GM21526 (cell line): ENCODE results near the gene TSPAN31.
A peak's percentile ranks its signal among the peaks of the same experiment; 100 is the strongest.

Experiments used
- ATAC-seq: cut with Tn5 transposase; IDR thresholded peaks from one replicate; pipeline ENCODE4 v1.9.1; 2021; ENCODE audit warnings: moderate library complexity; ENCODE audit not compliant: unreplicated experiment, low FRiP score

Gene TSPAN31

GRCh38 chr12:57751788-57752667 lies 7.2 kb downstream of the TSPAN31 start, which contains the start of gene CDK4:
Gene CDK4 (minus strand): TSS chr12:57752310. CDS start chr12:57751717, 593 bp downstream.
- ATAC-seq, result peak; percentile 63

DNA sequence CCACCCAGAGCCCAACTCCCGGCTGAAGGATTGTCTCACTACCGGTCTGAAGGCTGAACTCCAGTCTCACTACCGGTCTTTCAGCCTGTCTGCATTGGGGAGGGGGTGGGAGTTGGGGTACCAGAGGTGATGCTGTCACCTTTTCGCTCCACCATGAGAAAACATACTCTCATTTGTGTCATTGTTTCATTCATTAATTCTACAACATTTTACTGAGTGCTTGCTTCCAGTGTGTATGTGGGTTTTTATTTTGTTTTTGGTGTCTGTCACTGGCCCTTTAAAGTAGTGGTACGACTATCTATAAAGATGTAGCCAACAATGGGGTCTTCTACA lies 7.8 kb downstream of the TSPAN31 start:
- ATAC-seq, result no peak

- ATAC-seq, result no peak
These were observed 9.0 kb downstream of the TSPAN31 start for GRCh38 chr12:57753756-57754337.

DNA sequence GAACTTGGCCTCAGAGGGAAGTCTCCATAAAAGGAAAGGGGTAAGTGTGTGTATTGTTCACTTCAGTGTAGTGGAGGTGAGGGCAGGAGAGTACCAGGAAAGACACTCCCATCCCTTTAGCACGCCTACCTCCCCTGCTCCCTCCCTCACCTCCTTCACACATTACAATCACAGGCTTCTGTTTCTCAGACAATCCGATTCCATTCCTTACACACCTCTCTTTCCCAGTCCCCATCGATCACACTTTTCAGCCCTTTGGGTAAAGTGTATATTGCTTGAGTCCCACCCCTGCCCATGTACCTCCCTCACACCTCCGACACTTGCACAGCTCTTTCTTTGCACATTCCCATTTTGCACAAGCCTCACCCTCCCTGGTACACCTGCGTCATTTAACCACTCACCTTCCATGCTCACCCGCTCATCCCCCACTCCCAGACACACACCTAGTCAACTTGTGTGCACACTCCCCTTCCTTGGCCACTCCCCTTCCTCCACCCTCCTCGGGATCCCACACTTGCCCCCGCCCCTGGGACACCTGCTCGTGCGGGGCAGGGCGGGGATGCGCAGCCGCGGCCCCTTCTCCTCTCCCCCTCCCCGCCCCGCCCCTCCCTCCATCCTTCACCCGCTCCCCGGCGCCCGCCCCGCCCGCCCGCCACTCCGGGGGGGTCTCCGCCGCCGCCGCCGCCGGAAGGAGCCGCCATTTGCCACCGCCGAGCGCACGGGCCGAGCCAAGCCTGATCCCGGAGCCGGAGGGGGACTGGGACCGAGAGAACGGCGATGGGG lies 9.8 kb downstream of the TSPAN31 start, which contains the start of gene MARCHF9:
TSS of gene MARCHF9 (plus strand) at position 693 of the 783 bp plus-strand sequence. CDS start 426 bp downstream, outside the sequence.
- peak; percentile 32 for ATAC-seq

- ATAC-seq, result no peak
These were observed 10.3 kb downstream of the TSPAN31 start for GRCh38 chr12:57755194-57755453.

DNA sequence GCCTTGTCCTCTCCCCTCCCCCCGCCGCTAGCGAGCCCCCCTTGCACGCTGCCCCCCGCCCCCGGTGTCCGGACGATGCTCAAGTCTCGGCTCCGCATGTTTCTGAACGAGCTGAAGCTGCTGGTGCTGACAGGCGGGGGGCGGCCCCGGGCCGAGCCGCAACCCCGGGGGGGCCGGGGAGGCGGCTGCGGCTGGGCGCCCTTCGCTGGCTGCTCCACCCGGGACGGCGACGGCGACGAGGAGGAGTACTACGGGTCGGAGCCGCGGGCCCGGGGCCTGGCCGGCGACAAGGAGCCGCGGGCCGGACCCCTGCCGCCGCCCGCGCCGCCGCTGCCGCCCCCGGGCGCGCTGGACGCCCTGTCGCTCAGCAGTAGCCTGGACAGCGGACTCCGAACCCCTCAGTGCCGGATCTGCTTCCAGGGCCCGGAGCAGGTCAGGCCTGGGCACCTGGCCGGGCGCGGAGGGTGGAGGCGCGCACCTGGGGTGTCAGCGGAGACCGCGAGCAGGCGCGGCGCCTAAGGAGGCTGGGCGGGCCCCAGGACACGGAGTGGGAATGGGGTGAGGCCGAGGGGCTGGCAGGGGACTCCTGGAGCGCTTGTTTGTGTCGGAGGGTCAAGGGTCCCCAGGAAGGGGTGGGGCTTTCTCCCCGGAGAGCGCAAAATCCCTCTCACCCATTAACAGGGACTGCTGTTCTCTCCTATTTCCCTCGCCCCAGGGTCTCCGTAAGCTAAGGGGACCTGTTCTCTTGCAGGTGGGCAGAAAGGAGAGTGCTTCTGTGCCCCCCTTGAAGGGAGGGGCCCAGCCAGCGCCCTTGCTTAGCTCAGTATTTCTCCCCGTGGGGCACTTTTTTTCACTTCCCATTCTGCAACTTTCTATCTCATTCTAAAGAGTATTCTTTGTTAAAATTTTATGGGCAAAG lies 10.9 kb downstream of the TSPAN31 start:
- ATAC-seq, result no peak

- no peak for ATAC-seq
These were observed 11.8 kb downstream of the TSPAN31 start for GRCh38 chr12:57756406-57757341.

GRCh38 chr12:57757771-57758170 lies 12.9 kb downstream of the TSPAN31 start:
- no peak for ATAC-seq

DNA sequence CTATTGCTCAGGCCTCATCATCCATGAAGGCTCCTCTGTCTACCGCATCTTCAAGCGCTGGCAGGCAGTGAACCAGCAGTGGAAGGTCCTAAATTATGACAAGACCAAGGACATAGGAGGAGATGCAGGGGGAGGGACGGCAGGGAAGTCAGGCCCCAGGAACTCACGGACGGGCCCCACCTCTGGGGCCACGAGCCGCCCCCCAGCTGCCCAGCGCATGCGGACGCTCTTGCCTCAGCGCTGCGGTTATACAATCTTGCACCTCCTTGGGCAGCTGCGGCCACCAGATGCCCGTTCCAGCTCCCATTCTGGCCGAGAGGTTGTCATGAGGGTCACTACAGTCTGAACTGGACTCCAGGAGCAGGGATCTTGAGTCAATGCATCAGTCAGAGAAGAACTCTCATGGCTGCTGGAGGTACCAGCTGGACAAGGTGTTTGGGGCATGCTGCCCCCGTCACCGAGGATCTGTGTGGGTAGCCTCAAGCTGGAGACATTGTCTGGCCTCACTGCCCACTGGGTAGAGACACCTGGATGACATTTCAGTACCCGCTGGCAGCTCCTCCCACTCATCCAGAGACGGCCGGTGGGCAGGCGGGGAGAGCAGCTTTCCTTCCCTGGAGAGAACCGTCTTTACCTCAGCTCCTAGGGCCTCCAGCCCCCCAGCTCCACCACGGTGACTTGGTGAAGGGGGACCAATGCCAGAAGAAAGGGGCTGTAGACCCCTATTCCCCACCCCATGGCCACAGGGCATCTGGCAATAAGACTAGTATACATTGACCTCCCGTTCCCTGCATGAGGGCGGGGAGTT lies 13.9 kb downstream of the TSPAN31 start:
- no peak for ATAC-seq

GRCh38 chr12:57759360-57759980 lies 14.6 kb downstream of the TSPAN31 start:
- no peak for ATAC-seq

GRCh38 chr12:57760347-57760982 lies 15.6 kb downstream of the TSPAN31 start:
- no peak for ATAC-seq

GRCh38 chr12:57761391-57761998 lies 16.7 kb downstream of the TSPAN31 start:
- no peak for ATAC-seq

DNA sequence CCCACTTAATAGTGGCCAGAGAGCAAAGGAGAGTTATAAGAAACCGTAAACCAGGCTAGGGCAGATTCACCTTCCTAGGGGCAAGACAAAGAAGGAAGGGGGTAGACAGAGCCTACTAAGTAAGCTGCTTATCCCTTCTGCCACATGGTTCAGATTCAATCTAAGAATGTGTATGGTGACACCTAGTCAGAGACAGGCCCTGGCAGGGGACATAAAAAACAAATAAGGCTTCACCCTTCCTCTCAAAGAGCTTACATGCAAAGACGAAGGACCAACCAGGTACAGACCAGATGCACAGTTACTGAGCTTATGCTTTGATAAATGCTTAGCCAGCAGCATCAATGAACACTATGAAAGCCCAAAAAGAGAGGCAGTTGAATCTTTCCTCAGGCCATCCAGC lies 17.6 kb downstream of the TSPAN31 start:
- ATAC-seq, result no peak

GRCh38 chr12:57763881-57764661 lies 19.2 kb downstream of the TSPAN31 start:
- ATAC-seq, result no peak

- peak; percentile 3 for ATAC-seq
These were observed 19.8 kb downstream of the TSPAN31 start for GRCh38 chr12:57764662-57765002.

DNA sequence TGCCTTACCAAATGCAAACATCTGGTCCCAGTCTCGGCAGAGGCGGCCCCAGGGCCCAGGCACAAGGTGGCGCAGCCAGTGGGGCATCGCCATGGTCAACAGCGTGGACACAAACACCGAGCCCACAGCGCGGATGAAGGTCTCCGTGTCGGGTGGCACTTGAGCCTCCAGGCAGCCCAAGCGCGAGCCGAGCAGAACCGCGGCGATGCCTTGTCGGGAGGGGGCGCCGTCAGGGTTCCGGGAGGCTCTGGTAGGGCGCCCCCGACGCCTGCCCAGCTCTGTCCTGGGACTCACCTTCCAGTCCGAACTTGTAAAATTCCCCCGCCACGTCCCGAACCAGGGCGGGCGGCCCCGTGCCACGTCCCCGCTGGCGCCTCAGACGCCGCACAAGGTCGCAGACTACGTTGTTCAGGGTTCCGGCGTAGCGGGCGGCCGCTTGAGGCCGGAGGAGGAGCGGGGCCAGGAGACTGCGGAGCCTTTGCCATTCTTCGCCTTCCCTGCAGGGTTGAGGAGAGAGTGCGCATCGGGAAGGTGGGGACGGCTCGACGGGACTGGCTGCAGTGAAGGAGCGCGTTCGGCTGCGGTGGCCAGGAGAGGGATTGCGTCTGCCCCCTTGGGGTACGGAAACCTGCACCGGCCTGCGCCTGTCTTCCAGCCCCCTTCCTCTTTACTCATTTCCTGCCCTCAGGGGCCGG lies 20.3 kb downstream of the TSPAN31 start:
- peak; percentile 45 for ATAC-seq
